CD4-positive, CD25-positive, alpha-beta regulatory T cell (primary cell): Measurements from ENCODE around the gene GALNT2. TPM values are rescaled to one million over a fixed set of nuclear protein-coding genes. Genes with fewer than 3 reads are reported as not detected.
A peak's percentile ranks its signal among the peaks of the same experiment; 100 is the strongest.

Experiments used
- ATAC-seq, 2 donors: fragments of 150-1000 bp; cut with Tn5 transposase; one replicate each; pipeline ENCODE4 v1.10.0; 2021; ENCODE audit warnings: low read depth in 2 of 2, moderate number of reproducible peaks in 2 of 2, moderate library complexity in 1 of 2
- DNase-seq, 3 donors: peaks; one replicate each; pipeline versions ENCODE4 v3.0.0 to v3.0.0-alpha.2; 2012 to 2022; ENCODE audit warnings: mixed read lengths in 1 of 3
- H3K27ac ChIP-seq: one replicate; pipeline ENCODE4 v1.7.0; 2013; ENCODE audit warnings: mild to moderate bottlenecking, low read length; ENCODE audit not compliant: insufficient read depth, poor library complexity, severe bottlenecking
- H3K27me3 ChIP-seq: one replicate; pipeline ENCODE4 v1.7.0; 2013; ENCODE audit warnings: low read length; ENCODE audit not compliant: control insufficient read depth, insufficient read depth
- H3K36me3 ChIP-seq: one replicate; pipeline ENCODE4 v1.7.0; 2013; ENCODE audit warnings: mild to moderate bottlenecking, low read length, moderate library complexity; ENCODE audit not compliant: control insufficient read depth, insufficient read depth
- H3K4me1 ChIP-seq: 2 replicates; pipeline ENCODE4 v1.7.0; 2013; ENCODE audit warnings: mild to moderate bottlenecking, low read length; ENCODE audit not compliant: insufficient read depth, control insufficient read depth, poor library complexity, severe bottlenecking
- H3K4me3 ChIP-seq: one replicate; pipeline ENCODE4 v1.7.0; 2013; ENCODE audit warnings: low read depth, mild to moderate bottlenecking, low read length, moderate library complexity
- H3K9me3 ChIP-seq, 2 experiments: 1 replicate in 1 of 2; 2 replicates in 1 of 2; pipeline ENCODE4 v1.7.0; 2013; ENCODE audit warnings: low read length in 2 of 2, mild to moderate bottlenecking in 1 of 2, moderate library complexity in 1 of 2; ENCODE audit not compliant: control insufficient read depth in 2 of 2
- H3K27ac Mint-ChIP-seq, 3 donors: one replicate each; pipeline ENCODE4 v1.8.0; 2020 to 2022; ENCODE audit warnings: mild to moderate bottlenecking in 3 of 3, mixed read lengths in 3 of 3, moderate library complexity in 2 of 3
- H3K27me3 Mint-ChIP-seq: one replicate; pipeline ENCODE4 v1.8.0; 2022; ENCODE audit warnings: mild to moderate bottlenecking, mixed read lengths
- H3K36me3 Mint-ChIP-seq: one replicate; pipeline ENCODE4 v1.8.0; 2020; ENCODE audit warnings: mixed read lengths
- H3K4me1 Mint-ChIP-seq, 4 donors: one replicate each; pipeline ENCODE4 v1.8.0; 2020 to 2022; ENCODE audit warnings: mixed read lengths in 4 of 4, mild to moderate bottlenecking in 1 of 4
- H3K4me3 Mint-ChIP-seq, 4 donors: one replicate each; pipeline ENCODE4 v1.8.0; 2020 to 2022; ENCODE audit warnings: mild to moderate bottlenecking in 4 of 4, mixed read lengths in 4 of 4, moderate library complexity in 3 of 4
- H3K9me3 Mint-ChIP-seq, 7 donors: one replicate each; pipeline ENCODE4 v1.8.0; 2020 to 2022; ENCODE audit warnings: mixed read lengths in 7 of 7, mild to moderate bottlenecking in 3 of 7, moderate library complexity in 2 of 7
- polyA plus RNA-seq, 4 donors: library from polyadenylated mRNA; unstranded; fragments of 300-500 nt; fragmentation: Illumina TruSeq; gene quantifications; one replicate each; pipeline ENCODE4 v1.2.3, GENCODE V29; 2021
- total RNA-seq: library from RNA; stranded (reverse); gene quantifications from one replicate; pipeline ENCODE4 v1.2.3, GENCODE V29; 2022

The GALNT2 gene
- total and polyA plus RNA-seq, 5 donors from 2014 or later = 10.9 to 15.8 (median 13.1) TPM

DNA sequence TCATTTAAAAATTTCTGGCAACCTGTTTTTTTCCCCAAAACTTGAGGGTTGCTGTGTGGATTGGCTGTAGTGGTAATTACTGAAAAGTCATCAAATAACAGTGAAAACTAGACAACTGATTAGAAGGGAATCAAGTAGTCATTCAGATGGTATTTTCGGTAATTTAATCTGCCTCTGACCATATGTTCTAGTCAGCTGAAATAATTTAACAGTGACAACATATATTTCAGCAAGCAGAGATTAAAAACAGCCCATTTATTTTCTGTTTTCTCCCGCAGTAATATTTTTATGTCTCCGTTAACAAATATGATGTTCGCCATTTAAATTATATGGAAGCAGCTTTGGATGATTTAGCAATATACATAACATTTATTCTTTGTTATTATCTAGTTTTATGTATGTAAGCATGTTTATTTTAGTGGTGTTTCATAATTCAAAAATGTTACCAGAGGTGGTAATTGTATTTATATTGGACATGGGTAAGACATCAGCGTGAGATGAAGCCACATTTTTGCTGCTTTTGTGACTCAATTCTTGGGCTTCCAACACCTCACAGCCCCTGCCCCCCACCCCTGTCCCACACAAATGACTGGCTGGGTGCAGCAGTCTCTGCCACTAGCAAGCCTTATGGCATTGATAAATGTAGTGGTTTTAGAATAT, 104.4 kb downstream of the GALNT2 start:
- no peak overlapping the region for H3K4me3 Mint-ChIP-seq
- Histone ChIP-seq H3K27ac (no peak overlapping the region), H3K36me3 (no peaks in the 10 kb centered on the region), H3K4me3 (no peak overlapping the region), H3K4me1 (peaks cover 7% of the 10 kb centered on the region), H3K9me3 (no peaks in the 10 kb centered on the region), H3K27me3 (no peaks in the 10 kb centered on the region)
- H3K4me1 Mint-ChIP-seq = peaks cover 21 to 31% (median 26%) of the 10 kb centered on the region in 4 donors
- no peaks in the 10 kb centered on the region for H3K9me3 Mint-ChIP-seq
- H3K36me3 Mint-ChIP-seq = no peaks in the 10 kb centered on the region
- ATAC-seq = no peak
- H3K27me3 Mint-ChIP-seq = no peaks in the 10 kb centered on the region
- no peak for DNase-seq
- H3K27ac Mint-ChIP-seq = no peak overlapping the region

DNA sequence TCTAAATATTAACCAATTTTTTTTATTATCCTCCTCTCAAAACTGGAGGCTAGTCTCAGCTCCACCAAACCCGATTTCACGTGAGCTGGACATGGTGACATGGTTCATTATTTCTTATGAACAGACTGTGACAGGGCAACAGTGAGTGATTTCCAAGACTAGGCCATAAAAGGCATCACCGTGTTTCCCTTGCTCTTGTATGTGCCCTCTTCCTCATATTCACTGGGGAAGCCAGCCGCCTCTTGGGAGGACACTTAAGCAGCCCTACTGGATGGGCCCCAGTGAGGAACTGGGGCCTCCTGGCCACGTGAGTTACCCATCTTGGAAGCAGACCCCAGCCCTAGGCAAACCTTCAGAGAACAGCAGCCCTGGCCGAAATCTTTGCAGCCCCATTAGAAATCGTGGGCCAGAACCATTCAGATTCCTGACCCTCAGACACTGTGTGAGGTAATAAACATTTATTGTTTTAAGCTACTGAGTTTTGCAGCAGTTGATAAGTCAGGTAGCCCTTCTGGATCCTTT, 105.0 kb downstream of the GALNT2 start:
- ATAC-seq (no peak), DNase-seq (no peak)
- Histone ChIP-seq H3K27me3 (no peaks in the 10 kb centered on the region), H3K36me3 (no peaks in the 10 kb centered on the region), H3K27ac (no peak overlapping the region), H3K4me1 (peaks cover 7% of the 10 kb centered on the region), H3K4me3 (no peak overlapping the region), H3K9me3 (no peaks in the 10 kb centered on the region)
- peak overlapping the region in 1 of 3 donors; percentile 59 for H3K27ac Mint-ChIP-seq
- H3K4me3 Mint-ChIP-seq = no peak overlapping the region
- H3K4me1 Mint-ChIP-seq = peaks cover 21 to 37% (median 25%) of the 10 kb centered on the region in 4 donors
- no peaks in the 10 kb centered on the region for H3K27me3 Mint-ChIP-seq
- H3K36me3 Mint-ChIP-seq = no peaks in the 10 kb centered on the region
- H3K9me3 Mint-ChIP-seq = no peaks in the 10 kb centered on the region

GRCh38 chr1:230173187-230173975, 106.3 kb downstream of the GALNT2 start:
- H3K36me3 Mint-ChIP-seq = peaks cover 4% of the 10 kb centered on the region
- H3K4me3 Mint-ChIP-seq = no peak overlapping the region
- Histone ChIP-seq H3K36me3 (peaks cover 1% of the 10 kb centered on the region), H3K27me3 (no peaks in the 10 kb centered on the region), H3K27ac (no peak overlapping the region), H3K9me3 (no peaks in the 10 kb centered on the region), H3K4me1 (peaks cover 7% of the 10 kb centered on the region), H3K4me3 (no peak overlapping the region)
- DNase-seq (no peak), ATAC-seq (no peak)
- peaks cover 21 to 38% (median 27%) of the 10 kb centered on the region in 4 donors for H3K4me1 Mint-ChIP-seq
- H3K27me3 Mint-ChIP-seq = no peaks in the 10 kb centered on the region
- no peaks in the 10 kb centered on the region for H3K9me3 Mint-ChIP-seq
- H3K27ac Mint-ChIP-seq = no peak overlapping the region

DNA sequence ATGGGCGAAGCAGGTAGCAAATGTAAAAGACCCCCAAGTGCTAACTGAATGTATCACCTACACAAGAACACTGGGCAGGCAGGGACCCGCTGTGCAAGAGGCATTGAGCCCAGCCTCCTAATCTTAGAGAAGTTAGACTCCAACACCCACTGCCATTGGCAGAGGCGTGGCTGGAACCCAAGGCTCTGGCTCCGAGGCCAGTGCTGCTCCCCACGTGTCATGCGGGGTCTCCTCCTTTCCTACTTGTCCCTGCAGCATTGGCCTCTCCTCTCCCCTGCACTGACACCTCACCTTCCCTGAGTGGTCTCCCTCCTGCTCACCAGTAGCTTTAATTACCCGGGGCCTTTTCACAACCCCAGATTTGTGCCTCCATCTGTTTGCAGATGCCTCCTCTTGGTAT, 107.0 kb downstream of the GALNT2 start:
- no peak overlapping the region for H3K27ac ChIP-seq
- H3K36me3 ChIP-seq = peaks cover 3% of the 10 kb centered on the region
- H3K27ac Mint-ChIP-seq = no peak overlapping the region
- no peak overlapping the region for H3K4me3 ChIP-seq
- H3K9me3 Mint-ChIP-seq = no peaks in the 10 kb centered on the region
- H3K27me3 Mint-ChIP-seq = no peaks in the 10 kb centered on the region
- H3K4me1 Mint-ChIP-seq = peaks cover 16 to 34% (median 25%) of the 10 kb centered on the region in 4 donors
- ATAC-seq = no peak
- H3K4me1 ChIP-seq = peaks cover 4% of the 10 kb centered on the region
- no peak for DNase-seq
- no peaks in the 10 kb centered on the region for H3K27me3 ChIP-seq
- H3K4me3 Mint-ChIP-seq = no peak overlapping the region
- no peaks in the 10 kb centered on the region for H3K9me3 ChIP-seq
- H3K36me3 Mint-ChIP-seq = peaks cover 7% of the 10 kb centered on the region

DNA sequence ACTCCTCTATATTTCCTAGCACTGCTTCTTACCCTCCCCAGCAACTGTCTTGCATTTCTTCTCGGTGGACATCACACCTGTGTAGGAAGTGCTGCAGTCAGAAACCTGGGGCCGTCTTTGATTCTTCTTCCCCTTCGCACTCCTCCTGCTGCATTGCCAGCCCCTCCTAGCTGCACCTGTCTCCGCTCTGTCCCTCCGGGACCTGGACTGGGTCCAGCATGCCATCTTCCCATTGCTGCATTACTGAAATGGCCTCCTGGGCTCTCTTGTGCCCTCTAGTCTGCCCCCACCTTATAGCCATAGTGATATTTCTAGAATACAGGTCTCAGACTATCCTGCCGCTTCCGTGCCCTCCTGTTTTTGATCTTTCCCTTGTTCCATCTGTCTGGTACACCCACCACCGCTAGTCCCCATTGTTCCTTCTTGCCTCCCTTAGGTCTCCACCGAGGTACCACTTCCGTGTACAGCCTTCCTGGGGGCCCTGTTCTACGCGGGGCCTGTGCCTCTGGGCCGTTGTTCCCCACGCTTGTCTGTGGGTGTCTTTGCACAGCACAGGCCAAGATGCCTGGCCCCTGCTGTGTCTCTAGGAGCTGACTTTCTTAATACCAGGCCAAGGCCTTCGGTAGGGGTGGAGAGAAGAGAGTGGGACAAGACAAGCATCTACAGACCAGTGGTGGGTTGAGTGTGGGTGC, 107.6 kb downstream of the GALNT2 start:
- H3K9me3 ChIP-seq = no peaks in the 10 kb centered on the region
- no peak overlapping the region for H3K4me3 Mint-ChIP-seq
- H3K27ac ChIP-seq = no peak overlapping the region
- no peaks in the 10 kb centered on the region for H3K27me3 ChIP-seq
- H3K36me3 ChIP-seq = peaks cover 3% of the 10 kb centered on the region
- no peak overlapping the region for H3K4me3 ChIP-seq
- ATAC-seq (no peak), DNase-seq (no peak)
- peaks cover 11 to 29% (median 20%) of the 10 kb centered on the region in 4 donors for H3K4me1 Mint-ChIP-seq
- H3K27me3 Mint-ChIP-seq = no peaks in the 10 kb centered on the region
- H3K9me3 Mint-ChIP-seq = no peaks in the 10 kb centered on the region
- no peaks in the 10 kb centered on the region for H3K4me1 ChIP-seq
- H3K36me3 Mint-ChIP-seq = peaks cover 12% of the 10 kb centered on the region
- no peak overlapping the region for H3K27ac Mint-ChIP-seq

- Mint-ChIP-seq H3K4me3 (no peak overlapping the region), H3K4me1 (peaks cover 11 to 22% (median 16%) of the 10 kb centered on the region in 4 donors), H3K27ac (no peak overlapping the region), H3K36me3 (peaks cover 15% of the 10 kb centered on the region), H3K27me3 (no peaks in the 10 kb centered on the region), H3K9me3 (peaks cover 0 to under 1% (median 0%) of the 10 kb centered on the region in 7 donors)
- ATAC-seq (no peak), DNase-seq (no peak)
- no peak overlapping the region for H3K27ac ChIP-seq
- H3K27me3 ChIP-seq = no peaks in the 10 kb centered on the region
- peaks cover 3% of the 10 kb centered on the region for H3K36me3 ChIP-seq
- no peaks in the 10 kb centered on the region for H3K9me3 ChIP-seq
- H3K4me1 ChIP-seq = no peaks in the 10 kb centered on the region
- no peak overlapping the region for H3K4me3 ChIP-seq
Observed at GRCh38 chr1:230175163-230175747, 108.2 kb downstream of the GALNT2 start.

DNA sequence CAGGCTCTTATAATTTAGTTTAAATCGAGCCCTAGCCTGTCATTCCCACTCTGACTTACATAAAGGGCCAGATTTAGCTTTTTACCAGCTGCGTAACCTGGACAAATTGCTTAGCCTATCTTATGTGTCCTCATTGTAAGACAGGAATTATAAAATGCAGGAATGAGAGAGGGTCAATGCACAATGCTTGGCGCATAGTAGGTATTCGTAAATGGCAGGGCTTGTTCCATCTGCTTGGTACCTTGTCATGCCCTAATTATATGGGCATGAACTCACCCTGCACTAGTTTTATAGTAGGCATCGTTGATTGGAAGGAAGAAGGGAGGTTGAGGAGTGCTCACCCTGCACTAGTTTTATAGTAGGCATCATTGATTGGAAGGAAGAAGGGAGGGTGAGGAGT, 108.8 kb downstream of the GALNT2 start:
- ATAC-seq = no peak
- Histone ChIP-seq H3K36me3 (peaks cover 3% of the 10 kb centered on the region), H3K27ac (no peak overlapping the region), H3K4me1 (no peaks in the 10 kb centered on the region), H3K9me3 (no peaks in the 10 kb centered on the region), H3K27me3 (no peaks in the 10 kb centered on the region), H3K4me3 (no peak overlapping the region)
- Mint-ChIP-seq H3K36me3 (peaks cover 21% of the 10 kb centered on the region), H3K27me3 (no peaks in the 10 kb centered on the region), H3K4me3 (peak overlapping the region in 2 of 4 donors; percentile 11 to 58), H3K4me1 (peaks cover 6 to 18% (median 15%) of the 10 kb centered on the region in 4 donors), H3K27ac (peak overlapping the region in 1 of 3 donors; percentile 5), H3K9me3 (peaks cover 0 to 1% (median 0%) of the 10 kb centered on the region in 7 donors)
- no peak for DNase-seq
